CD4-positive, alpha-beta T cell treated with Interleukin-15 for 1 hour (primary cell): Measurements from ENCODE around the gene PHTF2.

Experiments
- DNase-seq: peaks from one replicate; pipeline ENCODE4 v3.0.0-alpha.2; 2020

PHTF2 gene

DNA sequence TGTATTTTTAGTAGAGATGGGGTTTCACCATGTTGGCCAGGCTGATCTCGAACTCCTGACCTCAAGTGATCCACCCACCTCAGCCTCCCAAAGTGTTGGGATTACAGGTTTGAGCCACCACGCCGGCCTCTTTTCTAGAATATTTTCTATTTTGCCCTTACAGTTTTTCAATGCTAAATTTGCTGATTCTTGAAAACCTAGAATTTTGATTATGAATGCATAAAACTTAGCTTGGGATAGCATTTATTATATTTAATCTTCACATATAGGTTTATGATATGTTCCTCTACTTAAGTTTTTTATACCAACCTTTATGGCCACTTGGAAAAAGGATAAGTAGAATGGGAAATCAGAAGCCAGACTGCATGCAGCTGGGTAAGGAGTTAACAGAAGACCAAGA lies 2.5 kb upstream of the PHTF2 start:
- DNase-seq: no peak

DNA sequence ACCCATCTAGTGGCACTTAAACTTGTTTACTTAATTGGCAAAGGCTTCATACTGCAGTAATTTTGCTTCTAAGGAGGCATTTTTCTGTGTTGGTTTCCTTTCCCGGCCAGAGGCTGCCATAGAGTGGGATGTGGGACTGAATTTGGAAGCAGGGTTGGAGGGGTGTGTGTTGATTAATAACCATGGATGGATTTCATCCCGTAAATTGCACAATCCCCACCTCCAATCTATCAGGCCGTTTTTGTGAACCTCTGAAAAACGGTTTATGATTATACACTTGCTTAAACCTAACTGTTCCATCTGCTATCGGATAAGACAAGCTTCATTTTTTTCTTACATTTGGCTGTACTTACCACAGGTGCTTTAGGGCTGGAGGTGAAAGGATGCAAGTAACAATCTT lies 1.6 kb upstream of the PHTF2 start:
- DNase-seq: no peak

DNA sequence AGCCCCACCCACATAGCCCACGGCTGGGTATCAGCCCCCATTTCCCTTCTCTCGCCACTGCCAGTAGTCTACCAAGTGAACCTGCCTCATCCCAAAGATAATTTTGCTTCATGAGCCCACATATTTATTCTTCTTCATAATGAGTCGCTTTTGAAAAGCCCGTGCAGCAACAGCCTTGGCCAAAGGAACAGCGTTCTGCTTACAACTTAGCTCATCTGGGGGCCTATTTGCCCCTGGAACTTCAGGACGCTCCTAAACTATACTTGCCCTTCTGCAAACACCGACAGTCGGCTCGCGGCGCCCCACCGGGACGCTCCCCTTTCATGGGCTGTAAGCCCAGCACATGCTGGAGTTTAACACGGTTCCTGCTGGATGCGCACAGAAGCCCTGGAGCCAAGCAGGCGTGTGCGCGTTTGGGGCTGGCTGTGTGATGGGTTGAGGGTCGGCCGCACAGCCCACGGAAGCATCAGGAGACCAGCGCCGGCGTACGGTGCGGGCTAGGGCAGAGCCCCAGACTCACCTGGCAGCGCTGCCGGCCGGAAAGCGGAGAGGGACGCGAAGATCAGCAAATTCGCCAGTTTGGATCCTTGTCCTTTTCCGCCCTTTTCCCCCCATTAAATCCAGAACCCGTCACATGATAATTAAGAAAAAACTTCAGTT lies 709 bp upstream of the PHTF2 start:
- no peak for DNase-seq

DNA sequence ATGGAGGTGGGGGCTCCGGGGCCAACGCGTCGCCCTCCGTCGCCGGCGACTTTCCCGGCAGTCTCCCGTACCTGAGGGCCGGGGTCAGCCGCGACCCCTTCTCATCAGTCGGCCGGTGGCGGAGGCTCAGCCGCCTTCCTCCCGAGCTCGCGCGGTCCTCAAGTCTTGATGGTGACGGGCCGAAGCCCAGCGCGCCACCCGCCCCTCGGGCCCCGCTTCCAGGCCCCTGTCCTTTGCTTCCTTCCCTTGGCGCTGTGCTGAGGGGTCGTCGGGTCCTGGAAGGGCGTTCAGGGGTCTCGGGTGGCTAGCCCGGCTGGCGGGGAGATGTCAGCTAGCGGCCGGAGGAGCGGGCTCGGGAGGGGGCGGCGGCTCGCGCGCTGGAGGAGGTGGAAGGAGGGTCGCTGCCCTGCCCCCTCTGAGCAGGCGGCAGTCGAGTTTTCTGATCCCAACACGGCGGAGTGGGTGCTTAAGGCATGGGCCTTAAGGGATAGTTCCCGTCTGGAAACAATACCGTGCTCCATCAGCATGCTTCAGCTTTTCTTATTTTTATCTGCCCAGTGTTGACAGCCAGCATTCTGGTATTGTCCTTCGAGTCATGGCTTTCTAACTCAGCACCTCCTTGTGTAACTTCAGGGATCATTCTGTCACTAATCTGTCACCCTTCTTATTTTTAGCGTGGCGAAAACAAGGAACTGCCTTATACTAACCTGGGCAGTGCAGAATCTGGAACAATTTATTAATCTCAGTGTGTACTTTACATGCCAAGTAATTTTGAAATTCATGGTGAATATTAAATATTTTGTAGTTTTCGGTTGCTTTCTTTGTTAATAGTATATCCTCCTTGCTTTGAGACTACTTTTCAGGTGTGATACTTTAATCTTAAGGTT lies 748 bp downstream of the PHTF2 start:
- no peak for DNase-seq

DNA sequence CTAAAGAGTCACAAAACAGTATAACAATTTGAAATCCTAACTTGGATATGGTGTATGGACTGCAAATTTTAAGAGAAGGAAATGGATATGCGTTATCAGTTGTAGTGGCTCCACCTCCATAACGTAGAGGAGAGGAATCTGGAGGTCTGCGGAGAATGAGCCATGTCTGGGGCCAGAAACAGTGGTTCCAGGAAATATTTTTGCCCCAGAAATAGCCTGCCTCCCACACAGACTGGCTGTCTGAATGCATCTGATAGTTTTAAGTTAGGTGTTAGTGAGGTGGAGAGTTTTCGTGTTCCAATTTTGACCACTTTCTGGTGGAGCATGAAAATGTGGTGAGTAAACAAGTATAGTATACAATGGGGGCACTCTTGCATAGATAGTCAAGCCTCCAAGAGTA lies 1.6 kb downstream of the PHTF2 start:
- no peak for DNase-seq

DNA sequence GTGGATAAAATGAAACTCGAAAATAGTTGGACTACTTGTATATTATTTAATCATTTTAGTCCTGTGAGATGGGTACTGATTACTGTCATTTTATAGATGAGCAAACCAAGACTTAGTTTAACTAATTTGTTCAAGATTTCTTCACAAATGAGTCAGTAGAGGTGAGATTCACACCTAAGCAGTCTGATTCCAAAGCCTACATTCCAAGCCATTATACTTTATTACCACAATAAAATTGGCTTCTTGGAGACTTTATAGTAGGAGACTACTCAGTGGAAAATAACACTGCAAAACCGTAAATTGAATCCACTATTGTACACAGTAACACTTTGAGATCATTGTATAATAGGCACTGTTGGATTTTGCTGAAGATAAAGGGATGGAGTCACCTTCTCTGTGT lies 2.2 kb downstream of the PHTF2 start:
- DNase-seq: no peak

DNA sequence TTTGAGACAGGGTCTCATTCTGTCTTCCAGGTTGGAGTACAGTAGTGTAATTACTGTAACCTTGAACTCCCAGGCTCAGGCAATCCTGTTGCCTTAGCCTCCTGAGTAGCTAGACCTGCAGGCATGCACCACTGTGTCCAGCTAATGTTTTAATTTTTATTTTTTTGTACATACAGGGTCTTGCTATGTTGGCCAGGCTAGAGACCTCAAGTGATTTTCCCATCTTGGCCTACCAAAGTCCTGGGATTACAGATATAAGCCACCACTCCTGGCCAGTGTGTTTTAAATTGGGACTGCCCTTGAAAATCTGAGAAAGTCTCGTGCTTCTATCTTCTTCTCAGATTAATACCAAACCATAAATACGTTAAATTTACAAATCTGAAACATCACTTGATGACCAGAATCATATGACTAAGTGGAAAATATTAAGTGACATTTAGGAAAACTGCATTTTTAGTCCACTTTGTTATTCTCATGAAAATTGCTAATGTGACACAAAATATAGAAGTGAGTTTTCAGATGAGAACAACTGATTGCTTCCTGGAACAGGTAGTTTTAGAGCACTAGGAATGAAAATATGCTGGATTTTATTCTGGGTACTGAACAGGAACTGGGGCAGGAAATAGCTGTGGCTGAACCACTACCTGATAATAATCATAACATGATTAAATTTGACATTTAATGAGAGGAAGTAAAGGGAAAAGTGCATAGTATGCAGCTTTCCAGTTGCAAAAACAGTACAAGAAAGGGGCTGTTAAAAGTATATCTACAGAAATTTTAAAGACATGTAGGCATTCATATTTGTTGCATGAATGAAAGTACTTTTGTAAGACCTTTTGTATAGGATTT lies 4.2 kb downstream of the PHTF2 start:
- DNase-seq: no peak

DNA sequence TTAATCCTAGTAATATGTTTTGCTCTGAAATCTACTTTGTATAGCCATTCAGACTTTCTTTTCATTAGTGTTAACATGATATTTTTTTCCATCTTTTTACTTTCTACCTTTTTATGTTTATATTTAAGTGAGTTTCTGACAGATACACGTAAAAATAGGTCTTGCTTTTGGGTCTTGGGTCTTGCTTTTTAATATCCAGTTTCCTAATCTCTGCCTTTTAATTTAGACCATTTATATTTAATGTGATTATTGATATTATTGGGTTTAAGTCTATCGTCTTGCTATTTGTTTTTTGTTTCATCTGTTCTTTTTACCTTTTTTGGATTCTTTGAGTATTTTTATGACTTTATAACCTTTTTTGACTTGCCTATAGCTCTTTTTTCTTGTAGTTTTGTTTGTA lies 7.9 kb downstream of the PHTF2 start:
- DNase-seq: no peak

DNA sequence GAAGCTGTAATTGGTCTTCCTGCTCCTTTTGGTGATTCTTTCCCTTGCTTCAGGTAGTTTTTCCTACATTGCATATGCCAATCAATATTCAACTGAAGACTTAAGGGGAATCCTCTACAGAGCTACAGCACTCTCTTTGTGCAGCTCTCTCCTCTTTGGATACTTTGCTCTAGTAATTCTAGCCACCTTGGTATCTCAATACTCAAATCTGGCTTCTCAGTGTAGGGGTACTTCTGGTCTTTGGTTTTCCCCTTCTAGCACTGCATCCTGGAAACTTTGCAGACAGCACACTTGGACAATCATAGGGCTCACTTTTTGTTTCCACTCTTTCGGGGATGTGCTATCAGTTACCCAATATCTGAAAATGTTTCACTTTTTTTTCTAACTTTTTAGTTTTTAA lies 9.9 kb downstream of the PHTF2 start:
- no peak for DNase-seq

DNA sequence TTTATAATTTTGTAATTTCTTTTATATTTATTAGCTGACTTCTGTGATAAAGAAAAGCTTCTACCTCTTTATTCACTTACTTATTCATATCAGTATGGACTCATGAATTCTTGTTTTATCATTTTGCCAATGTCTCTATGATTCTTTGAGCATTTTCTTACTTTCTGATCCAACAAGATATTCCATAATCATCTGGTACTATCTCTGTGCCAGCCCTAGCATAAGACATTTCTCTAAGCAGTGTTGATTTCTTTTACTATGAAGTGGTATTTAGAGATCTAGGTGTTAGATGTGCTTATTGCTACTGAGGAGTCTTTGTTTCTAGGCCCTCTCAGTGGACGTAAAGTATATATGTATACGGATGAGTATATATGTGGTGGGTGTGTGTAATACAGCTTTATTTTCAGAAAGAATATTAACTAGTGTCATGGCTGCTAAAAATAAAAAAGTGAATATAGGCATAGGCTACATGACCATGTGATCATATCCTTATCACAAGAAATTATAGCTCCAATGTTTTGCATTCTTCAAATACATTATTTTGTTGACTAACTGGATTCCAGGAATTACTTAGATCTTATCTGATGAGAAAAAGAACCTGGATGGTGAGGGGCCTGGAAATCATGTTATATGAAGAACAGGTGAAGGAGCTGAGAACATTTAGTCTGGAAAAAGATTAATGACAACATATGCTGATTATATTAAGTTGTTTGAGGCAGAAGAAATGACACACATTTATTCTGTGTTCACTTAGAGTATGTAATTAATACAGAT lies 13.1 kb downstream of the PHTF2 start:
- no peak for DNase-seq

DNA sequence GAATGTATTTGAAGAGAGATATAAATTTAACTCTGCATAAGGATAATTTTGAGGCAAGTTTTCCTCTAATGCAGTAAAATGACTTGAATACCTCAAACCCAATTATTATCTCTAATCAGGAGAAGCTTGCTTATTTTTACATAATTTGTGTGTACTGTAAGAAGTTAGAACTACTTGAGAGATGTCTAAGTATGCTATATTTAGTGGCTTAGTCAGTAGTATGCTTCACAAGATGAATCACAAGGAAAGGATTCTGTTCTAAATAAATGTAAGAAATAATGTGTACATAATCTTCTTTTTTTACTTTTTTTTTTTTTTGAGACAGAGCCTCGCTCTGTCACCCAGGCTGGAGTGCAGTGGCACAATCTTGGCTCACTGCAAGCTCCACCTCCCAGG lies 13.7 kb downstream of the PHTF2 start:
- no peak for DNase-seq

DNA sequence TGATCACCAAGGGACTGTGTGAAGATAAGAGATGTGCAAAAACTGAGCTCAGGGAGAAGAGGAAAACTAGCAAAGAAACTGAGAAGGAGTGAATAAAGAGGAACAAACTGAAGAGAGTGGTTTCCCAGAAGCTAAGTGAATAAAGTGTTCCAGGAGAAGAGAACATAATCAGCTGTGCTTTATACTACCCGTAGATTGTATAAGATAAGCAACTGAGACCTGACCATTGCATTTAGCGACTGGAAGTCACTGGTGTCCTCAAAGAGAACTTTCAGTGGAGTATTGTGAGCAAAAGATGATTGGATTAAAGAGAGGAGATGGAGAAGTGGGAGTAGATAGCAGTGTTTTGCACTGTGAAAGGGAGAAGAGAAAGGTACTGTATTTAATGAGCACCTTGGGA lies 14.6 kb downstream of the PHTF2 start:
- DNase-seq: no peak

DNA sequence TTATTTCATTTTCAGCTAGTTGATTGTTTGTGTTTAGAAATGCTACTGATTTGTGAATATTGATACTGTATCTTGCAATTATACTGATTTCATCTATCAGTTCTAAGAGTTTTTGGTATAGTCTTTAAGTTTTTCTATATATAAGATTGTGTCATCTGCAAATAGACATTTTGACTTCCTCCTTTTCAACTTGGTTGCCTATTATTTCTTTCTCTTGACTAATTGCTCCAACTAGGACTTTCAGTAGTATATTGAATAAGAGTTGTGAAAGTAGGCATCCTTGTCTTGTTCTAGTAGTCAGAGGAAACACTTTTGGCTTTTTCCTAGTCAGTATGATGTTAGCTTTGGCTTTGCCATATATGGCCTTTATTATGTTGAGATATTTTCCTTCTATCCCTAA lies 20.4 kb downstream of the PHTF2 start:
- DNase-seq: no peak

DNA sequence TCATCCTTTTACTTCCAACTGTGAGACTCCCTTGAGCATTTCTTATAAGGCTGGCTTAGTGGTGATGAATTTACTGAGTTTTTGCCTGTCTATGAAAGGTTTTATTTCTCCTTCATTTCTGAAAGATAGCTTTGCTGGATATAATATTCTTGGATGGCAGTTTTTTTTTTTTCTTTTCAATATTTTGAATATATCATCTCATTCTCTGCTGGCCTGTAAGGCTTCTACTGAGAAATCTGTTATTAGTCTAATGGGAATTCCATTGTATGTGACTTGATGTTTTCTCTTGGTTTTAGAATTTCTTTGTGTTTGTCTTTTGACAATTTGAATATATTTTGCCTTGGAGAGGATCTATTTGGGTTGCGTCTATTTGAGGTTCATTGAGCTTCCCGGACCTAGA lies 22.4 kb downstream of the PHTF2 start:
- no peak for DNase-seq

DNA sequence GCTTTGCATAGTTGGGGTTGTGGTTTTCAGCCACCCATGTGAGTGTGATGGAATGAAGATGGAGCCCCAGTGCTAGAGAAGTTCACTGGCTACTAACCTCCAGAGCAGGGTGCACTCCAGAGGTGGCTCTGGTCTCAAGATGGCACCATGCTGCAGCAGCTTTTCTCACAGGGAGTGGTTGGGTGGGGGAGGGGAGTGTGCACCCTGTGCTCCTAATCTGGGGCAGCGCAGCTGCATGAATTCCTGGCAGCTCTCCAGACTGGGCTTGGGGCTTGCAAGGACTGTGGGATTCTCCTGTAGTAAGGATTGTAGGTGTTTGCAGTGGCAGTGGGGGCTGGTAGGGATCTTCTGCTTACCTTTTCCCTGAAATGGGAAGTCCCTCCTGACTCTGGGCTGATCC lies 23.7 kb downstream of the PHTF2 start:
- no peak for DNase-seq

DNA sequence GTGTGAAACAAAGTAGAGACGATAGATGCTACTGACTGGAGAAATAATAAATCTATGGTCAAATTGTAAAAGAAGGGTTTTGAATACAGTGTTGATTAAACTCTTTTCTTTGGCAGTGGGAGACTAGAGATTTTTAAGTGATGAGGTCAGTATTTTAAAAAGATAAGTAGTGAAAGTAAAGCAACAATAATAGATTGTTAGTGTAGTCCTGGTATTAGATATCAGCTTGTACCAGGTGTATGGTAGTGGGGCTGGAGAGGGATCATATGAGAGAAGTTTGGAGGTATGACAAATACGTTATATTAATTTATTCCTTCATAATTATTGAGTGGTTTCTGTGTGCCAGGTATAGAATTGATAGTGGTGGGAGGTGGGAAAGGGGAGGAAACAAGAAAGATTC lies 25.2 kb downstream of the PHTF2 start:
- no peak for DNase-seq

DNA sequence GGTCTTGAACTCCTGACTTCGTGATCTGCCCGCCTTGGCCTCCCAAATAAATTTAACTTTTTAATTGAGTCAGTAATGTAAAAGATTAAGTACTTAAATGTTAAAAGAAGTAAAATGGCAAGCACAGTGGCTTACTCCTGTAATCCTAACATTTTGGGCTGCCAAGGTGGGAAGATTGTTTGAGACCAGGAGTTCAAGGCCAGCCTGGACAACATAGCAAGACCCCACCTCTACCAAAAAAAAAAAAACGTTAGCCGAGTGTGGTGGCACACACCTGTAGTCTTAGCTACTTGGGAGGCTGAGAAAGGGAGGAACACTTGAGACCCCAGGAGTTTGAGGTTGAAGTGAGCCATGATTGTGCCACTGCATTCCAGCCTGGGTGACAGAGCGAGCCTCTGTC lies 26.1 kb downstream of the PHTF2 start:
- DNase-seq: no peak

DNA sequence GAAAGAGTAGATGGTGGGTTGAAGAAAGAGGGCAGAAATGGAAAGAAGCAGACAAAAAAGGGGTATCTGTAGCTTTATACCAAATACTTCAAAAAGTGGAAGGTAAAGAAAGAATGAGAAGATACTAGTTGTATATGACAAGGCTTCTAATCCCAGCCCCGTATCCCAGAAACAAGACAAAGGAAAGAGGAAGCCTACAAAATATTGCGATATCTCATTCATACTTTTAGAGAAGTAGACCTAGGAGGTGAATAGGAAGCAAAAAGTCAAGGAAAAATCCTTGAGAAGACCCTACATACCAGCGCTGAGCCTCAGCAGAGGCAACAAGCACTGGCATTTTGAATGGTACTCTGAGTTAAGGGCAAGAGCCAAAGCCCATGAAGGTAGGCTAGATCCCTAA lies 26.6 kb downstream of the PHTF2 start:
- DNase-seq: no peak

DNA sequence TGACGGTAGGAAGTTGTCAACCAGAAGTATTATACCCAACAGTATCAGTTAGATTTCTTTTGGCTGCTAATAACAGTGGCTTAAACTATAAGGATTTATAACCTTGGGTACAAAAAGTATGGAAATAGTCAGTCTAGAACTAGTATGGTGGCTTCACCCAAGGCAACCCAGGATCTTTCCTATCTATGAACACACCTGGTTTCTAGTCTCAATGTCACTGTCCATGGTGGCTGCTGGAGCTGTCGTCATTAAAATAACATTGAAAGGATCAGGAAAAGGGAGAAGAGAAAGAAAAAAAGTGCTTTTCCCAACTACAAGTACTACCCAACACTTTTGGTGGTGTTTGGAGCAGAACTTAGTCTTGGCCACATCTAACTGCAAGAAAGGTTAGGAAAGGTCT lies 27.7 kb downstream of the PHTF2 start:
- DNase-seq: no peak

DNA sequence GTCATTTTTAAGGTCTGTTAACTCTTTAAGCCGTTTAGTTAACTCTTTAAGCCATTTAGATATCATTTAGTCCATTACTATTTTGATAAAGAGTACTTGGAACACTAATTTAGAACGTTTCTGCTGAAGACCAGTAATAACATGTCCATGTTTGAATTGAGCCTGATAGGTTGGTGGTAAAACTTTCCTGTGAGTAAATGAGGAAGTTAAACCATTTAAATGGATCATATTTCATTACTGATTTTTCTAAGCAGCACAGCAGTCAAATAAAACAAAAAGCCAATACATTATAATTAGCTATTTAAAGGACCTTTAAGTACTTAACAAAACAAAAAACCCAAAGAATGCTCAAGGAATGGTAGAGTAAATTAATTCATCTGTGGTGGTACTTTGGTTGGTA lies 29.4 kb downstream of the PHTF2 start:
- no peak for DNase-seq

DNA sequence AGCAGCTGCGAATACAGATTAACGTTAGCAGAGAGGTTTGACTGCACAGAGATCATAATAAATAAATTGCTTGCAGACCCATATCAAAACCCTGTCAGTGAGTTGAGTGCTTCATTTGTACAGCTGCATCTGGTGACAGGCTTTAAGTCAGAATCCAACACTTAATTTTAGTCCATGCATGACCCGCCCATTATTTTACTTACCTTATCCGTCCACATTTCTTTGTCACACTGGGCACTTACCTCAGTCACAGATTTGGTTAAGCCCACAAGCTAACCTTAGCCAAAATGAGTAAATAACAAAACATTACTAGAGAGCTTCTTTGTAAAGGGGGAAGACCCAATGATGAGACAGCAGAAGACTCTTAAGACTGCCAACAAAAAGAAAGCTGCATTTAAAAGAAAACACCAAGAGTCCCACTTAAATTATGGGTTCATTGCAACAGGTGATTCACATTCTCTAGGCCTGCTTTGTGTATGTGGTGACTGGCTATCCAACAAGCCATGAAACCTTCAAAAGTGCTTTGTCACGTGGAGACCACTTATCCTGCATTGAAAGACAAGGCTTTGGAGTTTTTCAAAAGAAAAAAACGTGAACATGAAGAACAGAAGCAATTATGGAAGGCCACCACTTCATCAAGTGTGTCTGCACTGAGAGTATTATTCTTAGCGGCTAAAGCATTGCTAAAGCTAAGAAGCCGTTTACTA lies 32.2 kb downstream of the PHTF2 start:
- DNase-seq: no peak

DNA sequence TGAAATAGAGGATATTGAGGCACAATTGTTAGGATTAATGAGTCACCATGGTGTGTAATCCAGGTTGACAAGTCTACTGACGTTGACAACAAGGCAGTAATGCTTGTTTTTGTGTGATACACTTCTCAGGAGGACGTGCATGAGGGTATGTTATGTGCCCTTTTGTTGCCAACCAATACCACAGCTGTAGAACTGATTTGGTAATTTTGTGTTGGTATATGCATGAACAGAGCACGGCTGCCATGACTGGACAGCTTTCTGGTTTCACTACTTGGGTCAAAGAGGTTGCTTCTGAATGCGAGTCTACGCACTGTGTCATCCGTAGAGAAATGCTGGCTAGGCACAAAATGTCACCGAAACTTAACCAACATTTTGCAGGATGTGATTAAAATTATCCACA lies 32.9 kb downstream of the PHTF2 start:
- no peak for DNase-seq
